Right lobe of liver (tissue), 4 donors: ENCODE measurements around the gene CACNA2D2.

ENCODE experiments used
- POLR2A ChIP-seq: fragments of 450-650 bp; IDR thresholded peaks from one replicate; pipeline ENCODE4 v1.6.1; 2017; ENCODE audit warnings: antibody characterized with exemption, mild to moderate bottlenecking
- TF ChIP-seq, protein P1 (sequence below), 4 donors: fragments of 200-600 bp in 3 of 4; fragments of 450-650 bp in 1 of 4; IDR thresholded peaks; one replicate each; pipeline versions ENCODE4 v1.5.1 to v1.8.0; 2016 to 2022; ENCODE audit warnings: antibody characterized with exemption in 4 of 4, mild to moderate bottlenecking in 2 of 4
- donor health status: DM: no; HTN: no; CAD: no.
- donor health status: DM: no; HTN: no; CAD: no.
- donor health status: DM: no; HTN: yes; CAD: no.

- TF ChIP-seq, protein P1, sequence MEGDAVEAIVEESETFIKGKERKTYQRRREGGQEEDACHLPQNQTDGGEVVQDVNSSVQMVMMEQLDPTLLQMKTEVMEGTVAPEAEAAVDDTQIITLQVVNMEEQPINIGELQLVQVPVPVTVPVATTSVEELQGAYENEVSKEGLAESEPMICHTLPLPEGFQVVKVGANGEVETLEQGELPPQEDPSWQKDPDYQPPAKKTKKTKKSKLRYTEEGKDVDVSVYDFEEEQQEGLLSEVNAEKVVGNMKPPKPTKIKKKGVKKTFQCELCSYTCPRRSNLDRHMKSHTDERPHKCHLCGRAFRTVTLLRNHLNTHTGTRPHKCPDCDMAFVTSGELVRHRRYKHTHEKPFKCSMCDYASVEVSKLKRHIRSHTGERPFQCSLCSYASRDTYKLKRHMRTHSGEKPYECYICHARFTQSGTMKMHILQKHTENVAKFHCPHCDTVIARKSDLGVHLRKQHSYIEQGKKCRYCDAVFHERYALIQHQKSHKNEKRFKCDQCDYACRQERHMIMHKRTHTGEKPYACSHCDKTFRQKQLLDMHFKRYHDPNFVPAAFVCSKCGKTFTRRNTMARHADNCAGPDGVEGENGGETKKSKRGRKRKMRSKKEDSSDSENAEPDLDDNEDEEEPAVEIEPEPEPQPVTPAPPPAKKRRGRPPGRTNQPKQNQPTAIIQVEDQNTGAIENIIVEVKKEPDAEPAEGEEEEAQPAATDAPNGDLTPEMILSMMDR (IDR thresholded peaks at IDR 0.05), result no peak
- no peak for TF ChIP-seq POLR2A
Observed at GRCh38 chr3:50354850-50355249, 148.6 kb downstream of the CACNA2D2 start.
